Measurements from ENCODE around the gene LINC01488. TPM values are rescaled to one million over a fixed set of nuclear protein-coding genes. Genes with fewer than 3 reads are reported as not detected.

Gene LINC01488
- total and polyA plus RNA-seq, 2 donors from 2014 or later, result not detected

DNA sequence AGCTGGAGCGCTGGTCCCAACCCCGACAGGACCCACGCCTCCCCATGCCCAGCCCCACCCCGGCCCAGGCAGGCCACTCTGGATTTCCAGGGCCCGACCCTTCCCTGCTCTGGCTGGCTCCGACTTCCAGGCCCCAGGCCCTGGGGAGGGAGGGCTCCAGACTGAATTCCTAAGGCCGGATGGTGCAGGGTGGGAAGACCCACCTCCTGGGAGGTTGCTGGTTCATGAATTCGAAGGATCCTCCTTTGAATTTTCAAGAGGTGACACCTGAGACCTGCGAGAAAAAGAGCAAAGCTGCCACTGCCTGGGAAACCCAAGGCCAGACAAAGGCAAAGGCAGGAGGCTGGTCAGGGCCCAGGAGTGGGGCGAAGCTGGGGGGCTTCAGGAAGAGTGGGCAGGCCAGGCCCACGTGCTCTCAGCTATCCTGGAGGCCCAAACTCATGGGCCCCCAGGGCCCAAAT lies 47.0 kb upstream of the LINC01488 start:
- no peak for FAIRE-seq
- TF ChIP-seq, protein P1, sequence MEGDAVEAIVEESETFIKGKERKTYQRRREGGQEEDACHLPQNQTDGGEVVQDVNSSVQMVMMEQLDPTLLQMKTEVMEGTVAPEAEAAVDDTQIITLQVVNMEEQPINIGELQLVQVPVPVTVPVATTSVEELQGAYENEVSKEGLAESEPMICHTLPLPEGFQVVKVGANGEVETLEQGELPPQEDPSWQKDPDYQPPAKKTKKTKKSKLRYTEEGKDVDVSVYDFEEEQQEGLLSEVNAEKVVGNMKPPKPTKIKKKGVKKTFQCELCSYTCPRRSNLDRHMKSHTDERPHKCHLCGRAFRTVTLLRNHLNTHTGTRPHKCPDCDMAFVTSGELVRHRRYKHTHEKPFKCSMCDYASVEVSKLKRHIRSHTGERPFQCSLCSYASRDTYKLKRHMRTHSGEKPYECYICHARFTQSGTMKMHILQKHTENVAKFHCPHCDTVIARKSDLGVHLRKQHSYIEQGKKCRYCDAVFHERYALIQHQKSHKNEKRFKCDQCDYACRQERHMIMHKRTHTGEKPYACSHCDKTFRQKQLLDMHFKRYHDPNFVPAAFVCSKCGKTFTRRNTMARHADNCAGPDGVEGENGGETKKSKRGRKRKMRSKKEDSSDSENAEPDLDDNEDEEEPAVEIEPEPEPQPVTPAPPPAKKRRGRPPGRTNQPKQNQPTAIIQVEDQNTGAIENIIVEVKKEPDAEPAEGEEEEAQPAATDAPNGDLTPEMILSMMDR (IDR thresholded peaks at IDR 0.05; ENCODE audit: borderline replicate concordance, extremely low read depth, insufficient read depth), result no peak
- intact Hi-C loops (cut with DNase I), result no loop called here

DNA sequence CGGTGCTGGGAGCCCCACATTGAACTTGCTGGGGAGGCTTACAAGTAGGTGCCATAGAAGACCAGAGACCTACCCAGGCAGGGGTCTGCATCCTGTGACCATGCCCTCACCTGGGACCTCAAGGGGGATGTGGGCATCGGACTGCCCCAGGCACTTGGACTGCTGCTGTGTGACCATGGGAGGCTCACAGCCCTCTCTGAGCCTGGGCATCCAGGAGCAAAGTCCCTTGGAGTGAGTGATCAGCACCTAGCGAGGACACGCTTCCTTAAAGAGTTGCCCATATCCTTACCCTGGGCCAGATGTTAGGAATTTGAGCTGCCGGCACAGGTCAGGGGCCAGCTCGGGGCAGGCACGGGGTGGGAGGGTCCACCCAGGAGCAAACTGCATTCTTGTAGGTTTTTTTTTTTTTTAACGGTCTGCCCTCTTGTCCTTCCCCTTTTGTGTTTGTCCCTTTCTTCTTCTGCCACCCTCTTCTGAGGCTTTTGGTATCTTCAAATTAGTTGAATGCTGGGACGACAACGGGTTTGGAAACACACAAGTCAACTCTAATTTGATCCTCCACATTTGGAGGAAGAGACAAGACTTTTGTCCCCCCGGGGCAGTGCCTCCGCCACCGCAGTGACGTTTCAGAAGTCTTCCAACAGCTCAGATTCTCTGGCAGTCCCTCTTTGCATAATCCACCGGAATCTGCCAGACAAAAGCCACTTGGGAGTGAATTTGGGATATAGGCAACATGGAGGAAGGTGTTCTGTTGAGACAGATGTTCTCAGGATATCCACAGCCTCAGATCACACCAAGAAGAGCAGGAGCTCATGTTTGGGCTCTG lies 46.1 kb upstream of the LINC01488 start:
- no peak for FAIRE-seq
- TF ChIP-seq, protein P1 (IDR thresholded peaks at IDR 0.05; ENCODE audit: borderline replicate concordance, extremely low read depth, insufficient read depth), result no peak
- peaks cover 0 to 12% (median 10%) of the 10 kb centered on the region in 3 donors for H3K4me1 ChIP-seq (ENCODE audit: control insufficient read depth in 2 of 3, insufficient read depth in 2 of 3, low read depth in 1 of 3, low read length in 3 of 3)
- no peak overlapping the region for H3K4me3 ChIP-seq (ENCODE audit: low read length in 3 of 3)
- no peaks in the 10 kb centered on the region for H3K9me3 ChIP-seq (ENCODE audit: control insufficient read depth in 2 of 3, insufficient read depth in 1 of 3, low read length in 3 of 3)
- intact Hi-C loops (cut with DNase I), result no loop called here
- DNase-seq, result peak in 2 of 5 donors; percentile 43 to 49
- H3K36me3 ChIP-seq (ENCODE audit: control insufficient read depth in 2 of 3, insufficient read depth in 3 of 3, low read length in 3 of 3), result no peaks in the 10 kb centered on the region
- H3K27me3 ChIP-seq (ENCODE audit: control insufficient read depth, insufficient read depth, low read length), result no peaks in the 10 kb centered on the region
- H3K27ac ChIP-seq (ENCODE audit: low read depth in 2 of 2, low read length in 2 of 2), result no peak overlapping the region
- H3K9ac ChIP-seq (ENCODE audit: low read length in 3 of 3), result no peak overlapping the region

More for the DNA sequence above, 47.0 kb upstream of the LINC01488 start:
- H3K9me3 ChIP-seq (ENCODE audit: control insufficient read depth in 2 of 3, insufficient read depth in 1 of 3, low read length in 3 of 3), result no peaks in the 10 kb centered on the region
- peak in 4 of 5 donors; percentile 32 to 66 (median 54) for DNase-seq
- no peak overlapping the region for H3K9ac ChIP-seq (ENCODE audit: low read length in 3 of 3)
- H3K27ac ChIP-seq (ENCODE audit: low read depth in 2 of 2, low read length in 2 of 2), result no peak overlapping the region
- H3K4me3 ChIP-seq (ENCODE audit: low read length in 3 of 3), result no peak overlapping the region
- no peaks in the 10 kb centered on the region for H3K36me3 ChIP-seq (ENCODE audit: control insufficient read depth in 2 of 3, insufficient read depth in 3 of 3, low read length in 3 of 3)
- peaks cover 0 to 12% (median 10%) of the 10 kb centered on the region in 3 donors for H3K4me1 ChIP-seq (ENCODE audit: control insufficient read depth in 2 of 3, insufficient read depth in 2 of 3, low read depth in 1 of 3, low read length in 3 of 3)
- H3K27me3 ChIP-seq (ENCODE audit: control insufficient read depth, insufficient read depth, low read length), result no peaks in the 10 kb centered on the region

DNA sequence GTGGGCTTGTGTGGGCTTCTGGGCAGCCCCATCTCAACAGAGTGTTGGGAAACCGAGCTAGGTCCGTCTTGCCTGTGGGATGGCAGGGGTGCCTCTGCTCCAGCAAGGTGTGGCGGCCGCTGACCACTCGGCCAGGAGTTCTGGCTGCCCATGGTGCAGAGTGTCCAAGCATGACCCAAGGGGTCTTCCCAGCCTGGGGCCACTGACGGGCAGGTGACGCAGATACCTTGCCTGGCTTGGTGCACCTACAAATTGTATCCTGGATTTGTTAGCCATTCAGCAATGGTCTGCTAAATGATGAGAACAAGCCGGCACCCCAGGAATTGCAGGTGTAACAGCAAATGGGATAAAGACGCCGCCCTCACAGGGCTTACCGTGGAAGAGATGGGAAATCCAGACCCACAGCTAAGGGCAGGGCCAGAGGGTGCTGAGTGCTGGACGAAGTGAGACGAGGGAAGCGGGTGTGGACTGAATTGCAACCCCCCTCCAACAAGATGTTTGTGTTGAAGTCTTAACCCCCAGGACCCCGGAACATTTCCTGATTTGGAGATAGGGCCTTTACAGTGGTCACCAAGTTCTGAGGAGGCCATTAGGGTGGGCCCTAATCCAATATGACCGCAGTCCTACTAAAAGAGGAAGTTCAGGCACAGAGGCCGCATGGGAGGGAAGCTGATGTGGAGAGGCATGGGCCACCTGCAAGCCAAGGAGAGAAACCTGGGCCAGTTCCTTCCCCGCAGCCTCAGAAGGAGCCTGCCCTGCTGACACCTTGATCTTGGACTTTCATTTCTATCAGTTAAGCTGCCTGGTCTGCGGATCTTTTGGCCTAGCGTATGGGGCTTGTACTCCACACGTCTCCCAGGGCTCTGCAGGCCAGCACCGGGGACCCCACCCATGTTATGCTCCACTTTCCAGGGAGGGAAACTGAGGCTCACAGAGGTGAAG lies 45.2 kb upstream of the LINC01488 start:
- FAIRE-seq (no peak), DNase-seq (peak in 2 of 5 donors; percentile 38 to 55)
- H3K36me3 ChIP-seq (ENCODE audit: control insufficient read depth in 2 of 3, insufficient read depth in 3 of 3, low read length in 3 of 3), result no peaks in the 10 kb centered on the region
- H3K27ac ChIP-seq (ENCODE audit: low read depth in 2 of 2, low read length in 2 of 2), result no peak overlapping the region
- intact Hi-C loops (cut with DNase I), result no loop called here
- no peaks in the 10 kb centered on the region for H3K27me3 ChIP-seq (ENCODE audit: control insufficient read depth, insufficient read depth, low read length)
- H3K4me3 ChIP-seq (ENCODE audit: low read length in 3 of 3), result no peak overlapping the region
- H3K4me1 ChIP-seq (ENCODE audit: control insufficient read depth in 2 of 3, insufficient read depth in 2 of 3, low read depth in 1 of 3, low read length in 3 of 3), result peaks cover 0 to 12% (median 10%) of the 10 kb centered on the region in 3 donors
- no peak overlapping the region for H3K9ac ChIP-seq (ENCODE audit: low read length in 3 of 3)
- no peaks in the 10 kb centered on the region for H3K9me3 ChIP-seq (ENCODE audit: control insufficient read depth in 2 of 3, insufficient read depth in 1 of 3, low read length in 3 of 3)
- TF ChIP-seq, protein P1 (IDR thresholded peaks at IDR 0.05; ENCODE audit: borderline replicate concordance, extremely low read depth, insufficient read depth), result no peak
